ENCODE measurements around the gene CNTN4. TPM values are rescaled to one million over a fixed set of nuclear protein-coding genes. Genes with fewer than 3 reads are reported as not detected.

Gene CNTN4
- total RNA-seq, 1 donor, result 0.09 TPM

- no peak for TF ChIP-seq CTCF (IDR thresholded peaks at IDR 0.05; ENCODE audit: insufficient read depth, low read length)
These were observed 676.0 kb downstream of the CNTN4 start for GRCh38 chr3:2774481-2775249.

GRCh38 chr3:2783261-2783660 is 684.6 kb downstream of the CNTN4 start:
- DNase-seq (ENCODE audit: low read depth), result no peak
- H3K4me3 ChIP-seq (ENCODE audit: low read depth, low read length), result no peak overlapping the region
- no peak for TF ChIP-seq CTCF (IDR thresholded peaks at IDR 0.05; ENCODE audit: insufficient read depth, low read length)

More at GRCh38 chr3:2774481-2775249, 676.0 kb downstream of the CNTN4 start:
- H3K4me3 ChIP-seq (ENCODE audit: low read depth, low read length), result no peak overlapping the region
- no peak for DNase-seq (ENCODE audit: low read depth)

GRCh38 chr3:2784627-2785026 is 686.0 kb downstream of the CNTN4 start:
- no peak for DNase-seq (ENCODE audit: low read depth)
- no peak overlapping the region for H3K4me3 ChIP-seq (ENCODE audit: low read depth, low read length)
- no peak for TF ChIP-seq CTCF (IDR thresholded peaks at IDR 0.05; ENCODE audit: insufficient read depth, low read length)

GRCh38 chr3:2790266-2790815 is 691.7 kb downstream of the CNTN4 start:
- no peak overlapping the region for H3K4me3 ChIP-seq (ENCODE audit: low read depth, low read length)
- TF ChIP-seq CTCF (IDR thresholded peaks at IDR 0.05; ENCODE audit: insufficient read depth, low read length), result no peak
- DNase-seq (ENCODE audit: low read depth), result no peak

- H3K4me3 ChIP-seq (ENCODE audit: low read depth, low read length), result no peak overlapping the region
- DNase-seq (ENCODE audit: low read depth), result no peak
- no peak for TF ChIP-seq CTCF (IDR thresholded peaks at IDR 0.05; ENCODE audit: insufficient read depth, low read length)
These were observed 693.8 kb downstream of the CNTN4 start for GRCh38 chr3:2792432-2792831.

GRCh38 chr3:2793987-2794386 is 695.3 kb downstream of the CNTN4 start:
- DNase-seq (ENCODE audit: low read depth), result no peak
- no peak for TF ChIP-seq CTCF (IDR thresholded peaks at IDR 0.05; ENCODE audit: insufficient read depth, low read length)
- no peak overlapping the region for H3K4me3 ChIP-seq (ENCODE audit: low read depth, low read length)

Measured in fibroblast of the aortic adventitia (primary cell).